Aorta (tissue), 5 donors: Measurements from ENCODE around the gene POLR2E. TPM values are rescaled to one million over a fixed set of nuclear protein-coding genes. Genes with fewer than 3 reads are reported as not detected.

Experiments
- ATAC-seq: fragments of 200-7000 bp; cut with Tn5 transposase; one replicate; pipeline ENCODE4 v1.9.1; 2022; ENCODE audit warnings: moderate library complexity; ENCODE audit not compliant: low FRiP score
- DNase-seq, 2 donors: peaks; one replicate each; pipeline ENCODE4 v3.0.0-alpha.2; 2020
- H3K27ac ChIP-seq, 2 donors: one replicate each; pipeline ENCODE4 v1.5.1; 2013; ENCODE audit warnings: low read length in 2 of 2, mild to moderate bottlenecking in 2 of 2, moderate library complexity in 2 of 2, control low read depth in 1 of 2, inconsistent platforms in 1 of 2, low read depth in 1 of 2
- H3K27me3 ChIP-seq, 2 donors: one replicate each; pipeline ENCODE4 v1.6.1; 2013; ENCODE audit warnings: control low read depth in 1 of 2, low read length in 1 of 2, mild to moderate bottlenecking in 1 of 2, moderate library complexity in 1 of 2; ENCODE audit not compliant: insufficient read depth in 2 of 2, control insufficient read depth in 1 of 2
- H3K36me3 ChIP-seq, 2 donors: one replicate each; pipeline ENCODE4 v1.6.1; 2013; ENCODE audit warnings: control low read depth in 1 of 2, low read length in 1 of 2, mild to moderate bottlenecking in 1 of 2; ENCODE audit not compliant: insufficient read depth in 2 of 2, control insufficient read depth in 1 of 2
- H3K4me1 ChIP-seq, 2 donors: one replicate each; pipeline ENCODE4 v1.6.1; 2013; ENCODE audit warnings: low read length in 2 of 2, control low read depth in 1 of 2, mild to moderate bottlenecking in 1 of 2, moderate library complexity in 1 of 2; ENCODE audit not compliant: insufficient read depth in 2 of 2, control insufficient read depth in 1 of 2
- H3K4me3 ChIP-seq, 2 donors: one replicate each; pipeline ENCODE4 v1.5.1; 2013; ENCODE audit warnings: low read length in 2 of 2, control low read depth in 1 of 2, mild to moderate bottlenecking in 1 of 2
- H3K9me3 ChIP-seq: one replicate; pipeline ENCODE4 v1.6.1; 2013; ENCODE audit warnings: mild to moderate bottlenecking, low read length; ENCODE audit not compliant: control insufficient read depth
- WGBS, 2 donors: extraction: QIAGEN DNeasy Blood & Tissue Kit; methylation state at CpG; one replicate each; pipeline ENCODE4 v1.1.7; 2013; 5-methylcytosine and 5-hydroxymethylcytosine counted together
- intact Hi-C, 2 donors: fragments of 100-400 bp; cut with DNase I; formaldehyde crosslinking; loops; one replicate each; pipeline versions ENCODE4 v1.14.2 to v1.15.0; 2022
- polyA plus RNA-seq, 2 donors: library from polyadenylated mRNA; stranded (reverse); fragments of 200-250 nt; gene quantifications; one replicate each; pipeline ENCODE4 v1.2.3, GENCODE V29; 2013
- total RNA-seq, 2 donors: library from RNA; stranded (reverse); fragmentation: NEBNext Ultra II Directional; extraction: Animal tissue kit (Norgen Biotek cat#: 25700); gene quantifications; one replicate each; pipeline ENCODE4 v1.2.1, GENCODE V29; 2021
- donor health status: healthy with polysubstance abuse.
- donor health status: Bipolar disorder and iron deficiency.
- donor health status: DM: no; HTN: no; CAD: no.
- donor health status: DM: no; HTN: no; CAD: no.
- donor health status: DM: yes; HTN: yes; CAD: no.

Gene POLR2E
- total and polyA plus RNA-seq, 4 donors: 83.5 to 116 (median 93.6) TPM

DNA sequence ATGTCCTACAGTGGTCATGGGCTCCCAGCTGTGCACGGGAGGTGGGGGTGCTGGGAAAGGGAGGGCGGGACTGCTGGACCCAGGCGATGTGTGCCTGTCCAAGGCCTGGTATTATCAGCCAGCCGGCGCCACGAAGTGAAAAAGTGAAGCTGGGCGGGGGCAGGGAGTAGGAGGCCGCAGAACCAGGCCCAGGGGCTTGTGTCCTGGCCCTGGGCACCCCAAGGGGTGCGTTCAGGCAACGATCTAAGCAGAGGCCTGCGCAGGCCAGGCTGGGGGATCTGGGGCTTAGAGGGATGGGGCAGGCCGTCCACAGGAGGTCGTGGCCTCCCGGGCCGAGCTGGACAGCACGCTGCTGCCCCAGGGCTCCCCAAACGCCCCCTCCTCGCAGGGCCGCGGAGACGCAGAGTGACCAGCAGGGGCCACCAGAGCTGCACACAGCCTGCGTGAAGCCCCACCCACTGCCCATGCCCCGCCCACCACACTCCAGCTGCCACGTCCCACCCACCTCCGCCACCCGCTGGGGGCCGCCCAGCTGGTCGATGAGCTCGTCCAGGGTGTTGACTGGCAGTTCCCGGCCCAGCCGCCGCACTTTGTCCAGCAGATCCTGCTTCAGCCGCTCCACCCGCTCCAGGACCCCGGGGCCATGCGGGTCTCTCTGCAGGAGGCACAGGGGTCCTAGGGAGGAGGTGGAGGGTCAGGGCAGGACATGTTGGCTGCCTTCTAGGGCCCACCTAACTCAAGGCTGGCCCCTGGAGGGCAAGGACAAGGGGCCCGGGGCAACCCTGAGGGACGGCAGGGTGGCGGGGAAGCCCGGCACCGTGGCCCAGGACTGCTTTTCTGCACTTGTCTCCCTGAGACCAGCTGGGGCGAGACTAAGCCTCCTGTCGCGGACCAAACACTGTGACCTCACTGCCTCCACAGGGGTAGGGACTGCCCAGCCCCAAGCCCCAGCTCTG lies 18.1 kb upstream of the POLR2E start:
- 18 to 21% methylated on average over 42 to 44 of the region's 44 CpGs for WGBS, 2 donors
- ATAC-seq: peak; percentile 93
- H3K27me3 ChIP-seq: no peaks in the 10 kb centered on the region

DNA sequence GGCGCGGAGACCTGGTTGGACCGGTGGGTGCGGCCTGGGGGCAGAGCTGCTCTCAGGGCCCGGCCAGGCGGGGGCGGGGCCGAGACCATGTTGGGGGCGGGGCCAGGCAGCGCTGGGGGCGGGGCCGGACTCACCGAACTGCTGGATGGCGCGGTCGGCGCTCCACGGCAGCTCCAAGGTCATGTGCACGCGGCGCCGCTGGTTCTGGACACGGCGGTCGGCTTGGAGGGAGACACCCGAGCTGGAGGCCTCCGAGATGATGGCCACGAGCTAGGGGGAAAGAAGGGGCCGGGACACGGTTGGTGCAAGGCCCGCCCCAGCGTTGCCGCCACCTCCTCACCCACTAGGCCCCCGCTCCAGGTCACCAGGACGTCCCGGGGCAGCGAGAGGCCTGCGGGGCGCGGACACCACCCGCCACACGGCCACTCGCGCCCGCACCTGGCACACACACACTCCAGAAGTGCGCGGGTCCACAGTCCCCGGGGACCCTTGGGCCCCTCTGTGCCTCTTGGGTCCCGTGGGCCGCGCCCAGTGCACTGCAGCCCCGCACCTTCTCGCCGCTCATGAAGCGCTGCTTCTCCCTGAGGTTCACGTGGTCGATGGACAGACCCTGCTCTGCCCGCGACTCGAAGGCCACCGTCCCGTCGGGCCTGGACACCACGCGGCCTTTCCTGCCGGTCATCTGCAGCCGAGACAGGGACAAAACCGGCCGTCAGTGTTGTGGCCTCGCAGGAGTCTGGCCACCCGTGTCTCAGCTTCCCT lies 17.3 kb upstream of the POLR2E start:
- Histone ChIP-seq H3K4me3 (no peak overlapping the region), H3K27ac (no peak overlapping the region), H3K4me1 (no peaks in the 10 kb centered on the region), H3K9me3 (no peaks in the 10 kb centered on the region), H3K36me3 (peaks cover 0 to 4% of the 10 kb centered on the region in 2 donors), H3K27me3 (no peaks in the 10 kb centered on the region)
- DNase-seq (no peak), ATAC-seq (peak; percentile 40)
- intact Hi-C loops: loop anchor here (5.0 kb wide), 2 partner anchors 60 to 80 kb away; partner anchors contain the start of gene SBNO2 (in 1 of the 2)
- WGBS, 2 donors: 69 to 72% methylated on average over 65 to 71 of the region's 71 CpGs

More for the DNA sequence above, 18.1 kb upstream of the POLR2E start:
- Histone ChIP-seq H3K27ac (peak overlapping the region in 1 of 2 donors; percentile 13), H3K9me3 (no peaks in the 10 kb centered on the region), H3K36me3 (peaks cover 0 to 6% of the 10 kb centered on the region in 2 donors), H3K4me1 (no peaks in the 10 kb centered on the region), H3K4me3 (no peak overlapping the region)
- peak; percentile 97 to 99 for DNase-seq
- intact Hi-C loops: loop anchor here (5.0 kb wide), 2 partner anchors 59 to 79 kb away; partner anchors contain the start of gene SBNO2 (in 1 of the 2)

DNA sequence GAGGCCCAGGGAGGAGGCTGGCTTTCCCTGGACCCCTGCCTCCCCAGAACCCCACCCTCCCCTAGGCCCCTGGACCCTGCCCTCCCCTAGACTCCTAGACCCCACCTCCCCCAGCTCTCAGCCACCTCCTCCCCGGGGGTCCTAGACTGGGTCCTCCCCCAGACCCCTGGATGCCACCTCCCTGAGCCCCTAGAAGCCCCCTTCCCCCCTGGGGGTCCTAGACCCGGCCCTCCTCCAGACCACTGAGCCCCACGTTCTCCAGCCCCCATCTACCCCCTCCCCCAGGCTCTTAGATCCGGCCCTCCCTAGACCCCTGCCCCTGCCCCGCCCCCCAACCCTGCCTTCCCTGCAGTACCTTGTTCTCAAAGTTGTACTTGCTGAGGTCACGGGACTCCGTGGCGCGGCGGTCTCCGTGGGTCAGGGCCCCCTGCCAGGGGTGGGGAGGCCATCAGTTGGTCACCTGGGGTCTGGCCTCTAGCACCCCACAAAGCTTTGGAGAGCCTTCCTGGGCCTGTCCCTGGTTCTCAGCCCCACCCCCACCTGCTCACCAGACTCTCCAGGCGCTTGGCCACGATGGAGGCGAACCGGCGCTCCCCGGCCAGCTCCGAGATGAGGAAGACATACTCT lies 16.6 kb upstream of the POLR2E start:
- Histone ChIP-seq H3K9me3 (no peaks in the 10 kb centered on the region), H3K4me1 (no peaks in the 10 kb centered on the region), H3K27me3 (no peaks in the 10 kb centered on the region), H3K4me3 (no peak overlapping the region), H3K36me3 (peaks cover 0 to 1% of the 10 kb centered on the region in 2 donors), H3K27ac (no peak overlapping the region)
- intact Hi-C loops: loop anchor here (5.0 kb wide), 2 partner anchors 61 to 81 kb away; partner anchors contain the start of gene SBNO2 (in 1 of the 2)
- 71 to 78% methylated on average over 18 of the region's 18 CpGs for WGBS, 2 donors
- DNase-seq: no peak
- no peak for ATAC-seq

DNA sequence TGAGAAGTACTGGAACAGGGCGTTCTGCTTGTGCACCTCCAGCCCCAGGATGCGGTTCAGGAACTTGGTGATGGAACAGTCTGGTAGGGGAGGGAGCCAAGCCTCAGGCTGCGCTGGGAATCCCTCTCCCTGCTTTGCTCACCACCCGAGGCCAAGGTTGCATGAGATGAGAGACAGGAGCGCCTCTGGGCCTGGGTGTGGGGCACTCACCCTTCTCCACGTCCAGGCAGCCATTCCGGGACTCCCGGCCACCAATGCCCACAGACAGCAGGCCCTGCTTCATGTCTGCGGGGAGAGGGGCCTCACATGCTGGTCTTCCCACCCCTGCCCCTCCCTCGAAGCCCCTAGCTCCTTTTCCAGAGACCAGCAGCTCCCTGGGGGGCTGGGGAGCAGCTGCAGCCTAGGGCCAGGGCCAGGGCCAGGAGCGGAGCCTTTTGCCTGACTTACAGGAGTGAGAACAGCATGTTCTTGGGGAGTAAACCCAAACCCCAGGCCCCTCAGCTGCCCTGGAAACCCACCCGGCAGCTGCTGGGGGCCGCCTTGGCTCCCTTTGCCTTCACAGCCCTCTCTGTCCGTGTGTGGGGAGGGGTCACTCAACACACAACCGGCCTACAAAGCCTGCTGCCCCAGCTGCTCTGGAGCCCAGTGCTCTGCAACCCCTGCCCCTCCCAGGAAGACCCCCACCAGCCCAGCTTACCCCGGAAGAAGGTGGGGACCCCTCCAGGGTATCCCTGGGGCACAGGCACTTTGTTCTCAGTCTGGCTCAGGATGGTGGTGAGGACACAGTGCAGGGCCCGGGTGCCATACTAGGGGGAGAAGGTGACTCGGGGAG lies 15.8 kb upstream of the POLR2E start:
- ATAC-seq (no peak), DNase-seq (no peak)
- Histone ChIP-seq H3K4me3 (no peak overlapping the region), H3K9me3 (no peaks in the 10 kb centered on the region), H3K4me1 (no peaks in the 10 kb centered on the region), H3K27me3 (no peaks in the 10 kb centered on the region), H3K36me3 (no peaks in the 10 kb centered on the region), H3K27ac (no peak overlapping the region)
- WGBS, 2 donors: 75 to 76% methylated on average over 18 of the region's 18 CpGs
- intact Hi-C loops: loop anchor here (5.0 kb wide), 2 partner anchors 61 to 81 kb away; partner anchors contain the start of gene SBNO2 (in 1 of the 2)

DNA sequence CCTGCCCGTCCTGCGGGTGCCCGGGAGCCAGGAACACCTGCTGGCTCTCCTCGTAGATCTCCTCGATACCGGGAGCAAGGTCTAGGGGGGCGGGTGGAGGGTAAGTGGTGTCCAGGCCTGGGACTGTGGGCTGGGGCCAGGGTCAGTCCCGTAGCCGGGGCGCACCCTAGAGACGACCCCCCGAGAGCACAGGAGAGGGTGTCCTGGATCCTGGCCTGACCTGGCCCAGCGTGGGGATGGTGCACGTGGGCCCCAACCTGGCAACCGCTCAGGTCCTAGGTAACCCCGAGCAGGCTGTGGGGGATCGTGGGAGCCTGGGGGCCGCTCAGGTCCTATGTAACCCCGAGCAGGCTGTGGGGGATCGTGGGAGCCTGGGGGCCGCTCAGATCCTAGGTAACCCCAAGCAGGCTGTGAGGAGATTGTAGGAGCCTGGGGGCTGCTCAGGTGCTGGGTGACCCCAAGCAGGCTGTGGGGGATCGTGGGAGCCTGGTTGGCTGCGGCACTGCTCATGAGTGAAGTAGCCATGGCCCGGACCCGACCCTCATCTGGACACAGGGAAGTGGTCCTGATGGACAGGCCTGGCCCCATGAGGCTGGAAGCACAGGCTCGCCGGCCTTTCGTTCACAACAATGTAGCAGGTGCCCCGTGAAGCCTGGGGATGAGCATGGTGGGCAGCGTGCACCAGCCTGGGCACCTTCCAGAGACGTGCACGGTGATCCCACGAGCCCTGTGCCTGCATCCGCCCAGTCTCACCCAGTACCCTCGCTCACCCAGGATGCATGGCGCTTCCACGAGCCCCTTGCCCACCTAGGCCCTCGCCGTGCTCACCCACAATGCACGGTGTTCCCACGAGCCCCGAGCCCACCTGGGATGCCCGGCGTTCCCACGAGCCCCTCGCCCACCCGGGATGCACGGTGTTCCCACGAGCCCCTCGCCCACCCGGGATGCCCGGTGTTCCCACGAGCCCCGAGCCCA lies 14.8 kb upstream of the POLR2E start:
- intact Hi-C loops: loop anchor here (5.0 kb wide), 2 partner anchors 62 to 82 kb away; partner anchors contain the start of gene SBNO2 (in 1 of the 2)
- Histone ChIP-seq H3K4me1 (no peaks in the 10 kb centered on the region), H3K27me3 (no peaks in the 10 kb centered on the region), H3K27ac (no peak overlapping the region), H3K4me3 (no peak overlapping the region), H3K36me3 (no peaks in the 10 kb centered on the region), H3K9me3 (no peaks in the 10 kb centered on the region)
- ATAC-seq (no peak), DNase-seq (no peak)
- WGBS, 2 donors: 86 to 89% methylated on average over 54 of the region's 54 CpGs

DNA sequence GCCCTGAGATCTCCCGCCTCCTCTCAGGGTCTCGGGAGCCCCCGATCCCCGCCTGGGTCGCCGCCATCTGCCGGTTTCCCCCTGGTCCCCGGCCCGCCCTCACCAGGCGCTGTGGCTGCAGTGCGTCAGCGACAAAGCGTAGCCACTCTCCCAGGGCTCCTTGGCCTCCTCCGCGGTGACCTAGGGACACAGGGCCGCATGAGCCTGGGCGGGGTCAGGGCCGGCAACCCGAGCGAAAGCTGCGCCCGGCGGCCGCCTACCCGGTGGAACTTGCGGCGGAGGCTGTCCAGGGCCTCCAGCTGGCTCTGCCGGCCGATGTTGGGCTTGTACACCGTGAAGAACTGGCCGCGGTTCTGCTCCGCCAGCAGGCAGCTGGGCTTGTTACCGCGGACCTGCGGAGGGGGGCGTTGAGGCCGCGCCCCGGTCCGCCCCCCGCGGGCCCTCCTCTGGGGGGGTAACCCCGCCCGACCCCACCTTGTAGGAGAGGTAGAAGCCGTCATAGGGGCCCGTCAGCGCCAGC lies 13.9 kb upstream of the POLR2E start:
- 90% methylated on average over 48 of the region's 48 CpGs for WGBS, 2 donors
- ATAC-seq: no peak
- no peaks in the 10 kb centered on the region for H3K4me1 ChIP-seq
- H3K4me3 ChIP-seq: no peak overlapping the region
- intact Hi-C loops: no loop called here
- H3K27me3 ChIP-seq: no peaks in the 10 kb centered on the region
- H3K9me3 ChIP-seq: no peaks in the 10 kb centered on the region
- no peak overlapping the region for H3K27ac ChIP-seq
- no peaks in the 10 kb centered on the region for H3K36me3 ChIP-seq
- DNase-seq: no peak
